ENCODE data around the gene LYRM7.

The LYRM7 gene

DNA sequence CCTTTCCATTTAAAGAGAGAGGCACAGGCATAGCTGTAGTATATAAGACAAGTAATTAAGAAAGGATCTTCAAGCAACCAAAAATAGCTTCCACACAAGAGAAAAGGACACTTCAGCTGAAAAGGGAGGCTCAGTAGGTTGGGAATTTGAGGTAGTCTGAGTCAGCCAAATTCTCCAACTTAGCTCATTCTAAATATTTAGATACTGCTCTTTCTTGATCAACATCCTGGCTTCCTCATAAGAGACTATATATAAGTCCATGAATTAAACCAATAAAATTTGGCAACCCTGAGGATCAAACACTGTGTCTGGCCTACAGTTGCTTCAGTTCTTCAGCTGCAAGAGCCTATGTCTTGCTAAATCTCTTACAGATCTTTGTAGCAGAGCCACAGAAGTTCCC, 23.5 kb upstream of the LYRM7 start:
- TF ChIP-seq POLR2AphosphoS5 (IDR thresholded peaks at IDR 0.05; ENCODE audit: low read depth, low read length) (no peak), FOXP2 (optimal IDR thresholded peaks at IDR 0.05; ENCODE audit: borderline replicate concordance, extremely low read depth, extremely low read length, insufficient read depth) (no peak), REST (IDR thresholded peaks at IDR 0.05; ENCODE audit: insufficient read depth in 1 of 2, low read depth in 2 of 2, low read length in 2 of 2) (no peak), TAF1 (IDR thresholded peaks at IDR 0.05; ENCODE audit: borderline replicate concordance, insufficient read depth, low read length) (no peak), SIN3A (IDR thresholded peaks at IDR 0.05; ENCODE audit: borderline replicate concordance, insufficient read depth, low read length) (no peak)

DNA sequence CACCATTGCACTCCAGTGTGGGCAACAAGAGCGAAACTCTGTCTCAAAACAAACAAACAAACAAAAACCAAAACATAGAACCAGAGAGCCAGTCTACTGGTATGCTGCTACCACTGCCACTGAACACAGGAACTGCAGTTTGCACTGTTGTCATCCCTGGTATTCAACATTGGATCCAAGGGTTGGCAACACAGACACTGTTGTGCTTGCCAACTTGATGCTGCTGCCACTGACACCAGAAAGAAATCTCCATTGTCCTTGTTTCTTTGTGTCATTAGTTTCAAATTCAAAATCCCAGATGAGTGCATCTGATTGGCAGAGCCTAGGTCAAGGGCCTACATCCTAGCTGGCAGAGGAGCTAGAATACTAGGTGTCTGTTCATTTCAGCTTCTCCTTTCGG, 21.9 kb upstream of the LYRM7 start:
- TF ChIP-seq FOXP2 (optimal IDR thresholded peaks at IDR 0.05; ENCODE audit: borderline replicate concordance, extremely low read depth, extremely low read length, insufficient read depth) (no peak), POLR2AphosphoS5 (IDR thresholded peaks at IDR 0.05; ENCODE audit: low read depth, low read length) (no peak), SIN3A (IDR thresholded peaks at IDR 0.05; ENCODE audit: borderline replicate concordance, insufficient read depth, low read length) (no peak), TAF1 (IDR thresholded peaks at IDR 0.05; ENCODE audit: borderline replicate concordance, insufficient read depth, low read length) (no peak), REST (IDR thresholded peaks at IDR 0.05; ENCODE audit: insufficient read depth in 1 of 2, low read depth in 2 of 2, low read length in 2 of 2) (no peak)

- TF ChIP-seq POLR2AphosphoS5 (IDR thresholded peaks at IDR 0.05; ENCODE audit: low read depth, low read length) (no peak), SIN3A (IDR thresholded peaks at IDR 0.05; ENCODE audit: borderline replicate concordance, insufficient read depth, low read length) (no peak), REST (IDR thresholded peaks at IDR 0.05; ENCODE audit: insufficient read depth in 1 of 2, low read depth in 2 of 2, low read length in 2 of 2) (no peak), TAF1 (IDR thresholded peaks at IDR 0.05; ENCODE audit: borderline replicate concordance, insufficient read depth, low read length) (no peak), FOXP2 (optimal IDR thresholded peaks at IDR 0.05; ENCODE audit: borderline replicate concordance, extremely low read depth, extremely low read length, insufficient read depth) (no peak)
Measured at GRCh38 chr5:131150408-131150807, 20.3 kb upstream of the LYRM7 start.

GRCh38 chr5:131151216-131151615, 19.5 kb upstream of the LYRM7 start:
- no peak for TF ChIP-seq TAF1 (IDR thresholded peaks at IDR 0.05; ENCODE audit: borderline replicate concordance, insufficient read depth, low read length)
- TF ChIP-seq SIN3A (IDR thresholded peaks at IDR 0.05; ENCODE audit: borderline replicate concordance, insufficient read depth, low read length) = no peak
- no peak for TF ChIP-seq FOXP2 (optimal IDR thresholded peaks at IDR 0.05; ENCODE audit: borderline replicate concordance, extremely low read depth, extremely low read length, insufficient read depth)
- TF ChIP-seq POLR2AphosphoS5 (IDR thresholded peaks at IDR 0.05; ENCODE audit: low read depth, low read length) = no peak
- no peak for TF ChIP-seq REST (IDR thresholded peaks at IDR 0.05; ENCODE audit: insufficient read depth in 1 of 2, low read depth in 2 of 2, low read length in 2 of 2)

GRCh38 chr5:131156385-131156784, 14.4 kb upstream of the LYRM7 start:
- no peak for TF ChIP-seq TAF1 (IDR thresholded peaks at IDR 0.05; ENCODE audit: borderline replicate concordance, insufficient read depth, low read length)
- TF ChIP-seq SIN3A (IDR thresholded peaks at IDR 0.05; ENCODE audit: borderline replicate concordance, insufficient read depth, low read length) = no peak
- no peak for TF ChIP-seq FOXP2 (optimal IDR thresholded peaks at IDR 0.05; ENCODE audit: borderline replicate concordance, extremely low read depth, extremely low read length, insufficient read depth)
- TF ChIP-seq REST (IDR thresholded peaks at IDR 0.05; ENCODE audit: insufficient read depth in 1 of 2, low read depth in 2 of 2, low read length in 2 of 2) = no peak
- TF ChIP-seq POLR2AphosphoS5 (IDR thresholded peaks at IDR 0.05; ENCODE audit: low read depth, low read length) = no peak; the same call in 1 of the 2 replicates

All from PFSK-1 (cell line).